ENCODE measurements around the gene TNFSF10.
"Not testable (repeated sequence)": the region's sequence is repeated elsewhere in the genome, so short reads cannot be mapped to it uniquely, and the experiment has no call there.

Gene TNFSF10

DNA sequence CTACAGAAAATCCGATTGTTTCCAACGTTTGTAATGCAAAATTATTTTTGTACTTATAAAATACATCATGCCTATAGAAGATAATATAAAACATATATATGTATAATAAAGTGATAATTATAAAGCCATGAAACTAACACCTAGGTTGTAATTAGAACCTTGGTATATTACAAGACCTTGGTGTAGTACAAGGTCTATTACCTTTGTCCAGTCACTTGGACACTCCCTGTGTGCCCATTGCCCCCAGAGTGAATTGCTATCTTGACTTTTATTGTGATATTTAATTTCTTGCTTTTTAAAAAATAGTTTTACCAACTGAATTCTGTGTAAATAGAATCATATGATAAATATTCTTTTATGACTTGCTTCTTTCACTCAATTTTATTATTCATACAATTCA, 20.7 kb upstream of the TNFSF10 start:
- DNase-seq (ENCODE audit: low read depth) = no peak

- no peak for DNase-seq (ENCODE audit: low read depth)
Measured at GRCh38 chr3:172543419-172543818, 20.2 kb upstream of the TNFSF10 start.

GRCh38 chr3:172542999-172543398, 19.8 kb upstream of the TNFSF10 start:
- no peak for DNase-seq (ENCODE audit: low read depth)

GRCh38 chr3:172541945-172542488, 18.8 kb upstream of the TNFSF10 start:
- no peak for DNase-seq (ENCODE audit: low read depth)

- no peak for DNase-seq (ENCODE audit: low read depth)
Measured at GRCh38 chr3:172540049-172540448, 16.8 kb upstream of the TNFSF10 start.

DNA sequence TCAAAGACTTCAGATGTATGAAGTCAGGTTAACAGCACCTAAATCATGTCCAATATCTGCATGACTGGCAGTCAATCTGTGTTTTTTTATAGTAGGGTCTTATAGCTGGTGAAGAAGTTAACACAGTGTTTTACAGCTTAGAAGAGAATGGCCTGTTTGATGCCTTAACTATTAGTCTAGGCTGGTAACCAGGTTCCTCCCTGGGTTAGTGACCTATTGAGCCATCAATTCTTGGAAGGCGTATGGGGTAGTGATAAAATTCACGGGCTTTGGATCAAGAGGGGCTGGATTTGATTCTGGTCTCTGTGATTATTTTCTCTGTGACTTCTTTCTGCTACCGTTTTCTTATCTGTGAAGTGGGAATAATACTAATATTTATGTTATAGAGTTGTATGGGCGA, 16.0 kb upstream of the TNFSF10 start:
- DNase-seq (ENCODE audit: low read depth) = no peak

DNA sequence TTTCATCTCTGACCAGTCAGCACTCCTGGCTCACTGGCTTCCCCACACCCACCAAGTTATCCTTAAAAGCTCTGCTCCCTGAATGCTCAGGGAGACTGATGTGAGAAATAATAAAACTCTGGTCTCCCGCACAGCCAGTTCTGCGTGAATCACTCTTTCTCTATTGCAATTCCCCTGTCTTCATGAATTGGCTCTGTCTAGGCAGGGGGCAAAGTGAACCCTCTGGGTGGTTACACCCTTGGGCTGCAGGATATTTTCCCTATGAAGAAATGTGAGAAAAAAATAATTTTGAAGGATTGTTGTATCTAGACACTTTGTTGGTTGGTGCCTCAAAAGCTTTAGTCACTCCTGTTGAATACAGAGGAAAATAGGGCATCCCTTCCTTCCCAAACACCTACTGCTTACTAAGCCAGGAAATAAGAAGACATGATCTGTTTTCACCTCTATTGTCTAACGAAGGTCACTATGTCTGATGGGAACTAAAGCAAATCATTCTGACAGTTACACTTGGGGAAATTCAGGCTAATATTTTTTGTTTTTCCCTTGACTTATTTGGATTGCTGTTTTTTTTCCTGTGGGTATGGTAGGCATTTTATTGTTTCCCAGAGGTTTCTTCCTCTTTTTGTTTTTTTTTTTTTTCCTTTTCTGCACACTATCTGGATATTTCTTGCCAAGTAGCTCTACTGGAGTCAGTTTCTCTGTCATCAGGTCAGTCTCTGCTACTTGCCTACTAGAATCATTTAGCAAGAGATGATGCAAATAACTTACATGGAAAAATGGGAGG, 15.3 kb upstream of the TNFSF10 start:
- no peak for DNase-seq (ENCODE audit: low read depth)

GRCh38 chr3:172537507-172538158, 14.4 kb upstream of the TNFSF10 start:
- DNase-seq (ENCODE audit: low read depth) = no peak

GRCh38 chr3:172536993-172537419, 13.8 kb upstream of the TNFSF10 start:
- DNase-seq (ENCODE audit: low read depth) = no peak

- DNase-seq (ENCODE audit: low read depth) = no peak
Measured at GRCh38 chr3:172536505-172536904, 13.3 kb upstream of the TNFSF10 start.

GRCh38 chr3:172530566-172530965, 7.3 kb upstream of the TNFSF10 start:
- DNase-seq (ENCODE audit: low read depth) = no peak

DNA sequence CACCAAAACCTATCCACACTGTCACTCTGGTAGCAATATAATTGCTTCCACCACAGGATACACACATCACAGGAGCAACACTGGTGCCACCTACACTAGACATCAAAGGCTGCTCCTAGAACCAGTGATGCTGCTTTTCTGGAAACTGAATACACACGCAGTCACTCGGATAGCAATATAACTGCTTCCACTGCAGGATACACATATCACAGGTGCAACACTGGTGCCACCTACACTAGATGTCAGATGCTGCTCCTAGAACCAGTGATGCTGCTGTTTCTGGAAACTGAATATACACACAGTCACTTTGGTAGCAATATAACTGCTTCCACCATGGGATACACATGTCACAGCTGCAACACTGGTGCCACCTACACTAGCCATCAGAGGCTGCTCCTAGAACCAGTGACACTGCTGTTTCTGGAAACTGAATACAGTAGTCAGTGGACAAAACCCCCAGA, 6.9 kb upstream of the TNFSF10 start:
- no peak for DNase-seq (ENCODE audit: low read depth)

DNA sequence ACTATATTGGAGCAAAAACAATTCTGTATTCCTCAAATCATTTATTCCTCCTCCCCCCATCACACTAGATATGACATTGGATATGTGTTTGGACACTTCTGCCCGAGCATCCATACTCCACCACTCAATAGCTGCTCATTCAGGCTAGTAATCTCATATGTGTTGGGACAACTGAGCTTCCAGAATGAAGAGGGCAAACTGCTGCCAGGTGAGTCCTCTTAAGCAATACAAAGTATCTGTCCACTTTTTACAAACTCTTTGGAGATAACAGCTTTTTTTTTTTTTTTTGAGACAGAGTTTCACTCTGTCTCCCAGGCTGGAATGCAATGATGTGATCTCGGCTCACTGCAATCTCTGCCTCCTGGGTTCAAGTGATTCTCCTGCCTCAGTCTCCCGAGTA, 5.4 kb upstream of the TNFSF10 start:
- no peak for DNase-seq (ENCODE audit: low read depth)

DNA sequence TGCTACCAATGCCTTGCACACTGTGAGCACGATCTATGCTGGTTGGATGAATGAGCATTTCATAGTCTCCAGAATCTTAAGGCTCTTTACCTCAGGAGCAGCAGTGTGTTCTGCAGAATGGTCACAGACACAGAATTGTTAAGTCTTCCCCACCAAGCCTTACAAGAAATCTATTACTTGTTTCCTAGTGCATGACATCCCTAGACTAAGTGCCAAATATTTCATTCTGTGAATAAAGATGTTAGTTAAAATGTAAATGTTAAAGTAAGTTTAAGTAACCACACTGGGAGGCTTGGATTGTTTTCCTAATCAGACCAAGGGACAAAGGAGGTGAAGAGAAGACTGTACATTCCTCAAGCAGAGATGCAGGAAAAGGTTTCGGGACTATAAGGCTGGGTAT, 4.1 kb upstream of the TNFSF10 start:
- no peak for DNase-seq (ENCODE audit: low read depth)

- DNase-seq (ENCODE audit: low read depth) = no peak
Measured at GRCh38 chr3:172525116-172525613, 1.9 kb upstream of the TNFSF10 start.

- DNase-seq (ENCODE audit: low read depth) = no peak
Measured at GRCh38 chr3:172524611-172525010, 1.4 kb upstream of the TNFSF10 start.

- DNase-seq (ENCODE audit: low read depth) = not testable (repeated sequence)
Measured at GRCh38 chr3:172521837-172522726, 1.1 kb downstream of the TNFSF10 start.

DNA sequence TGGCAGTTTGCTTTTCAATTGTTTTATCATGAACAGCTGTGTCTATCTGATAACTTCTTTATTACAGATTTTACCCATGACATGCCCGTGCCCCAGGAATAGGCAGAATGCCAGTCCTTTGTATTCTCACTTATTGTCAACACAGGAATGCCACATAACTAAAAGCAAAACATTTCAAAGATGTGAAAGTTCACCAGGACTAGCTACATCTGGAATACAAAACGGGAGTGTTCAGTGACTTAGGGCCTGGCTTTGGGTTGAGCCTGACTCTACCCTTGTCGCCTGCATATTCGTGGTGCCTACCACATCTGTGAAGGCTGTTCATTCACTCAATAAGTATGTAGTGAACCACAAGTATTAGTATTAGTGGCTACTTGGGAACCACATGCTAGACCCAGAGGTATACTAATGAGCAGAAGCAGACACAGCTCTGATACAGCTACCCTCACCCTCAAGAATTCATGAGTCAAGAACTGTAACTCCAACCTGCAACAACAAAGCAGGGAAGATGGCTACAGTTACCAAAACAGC, 2.9 kb downstream of the TNFSF10 start:
- DNase-seq (ENCODE audit: low read depth) = no peak

DNA sequence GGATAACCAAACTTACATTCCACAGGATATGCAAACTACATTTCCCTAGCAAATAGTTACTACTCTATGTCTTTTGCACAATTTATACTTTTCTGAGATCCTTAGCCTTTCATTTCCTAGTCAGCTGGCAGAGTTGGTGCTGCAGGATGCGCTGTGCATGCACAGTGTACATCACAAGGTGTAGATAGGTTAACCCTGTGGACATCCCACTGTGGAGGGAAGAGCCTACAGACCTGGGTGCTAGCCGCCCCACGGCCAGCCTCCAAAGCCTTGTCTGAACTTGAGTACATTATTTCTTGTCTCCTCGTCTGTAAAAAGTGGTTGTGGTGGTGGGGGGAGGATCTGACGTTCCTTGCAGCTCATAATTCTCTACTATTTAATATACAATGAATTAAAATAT, 3.5 kb downstream of the TNFSF10 start:
- no peak for DNase-seq (ENCODE audit: low read depth)

GRCh38 chr3:172518929-172519640, 4.1 kb downstream of the TNFSF10 start:
- no peak for DNase-seq (ENCODE audit: low read depth)

DNA sequence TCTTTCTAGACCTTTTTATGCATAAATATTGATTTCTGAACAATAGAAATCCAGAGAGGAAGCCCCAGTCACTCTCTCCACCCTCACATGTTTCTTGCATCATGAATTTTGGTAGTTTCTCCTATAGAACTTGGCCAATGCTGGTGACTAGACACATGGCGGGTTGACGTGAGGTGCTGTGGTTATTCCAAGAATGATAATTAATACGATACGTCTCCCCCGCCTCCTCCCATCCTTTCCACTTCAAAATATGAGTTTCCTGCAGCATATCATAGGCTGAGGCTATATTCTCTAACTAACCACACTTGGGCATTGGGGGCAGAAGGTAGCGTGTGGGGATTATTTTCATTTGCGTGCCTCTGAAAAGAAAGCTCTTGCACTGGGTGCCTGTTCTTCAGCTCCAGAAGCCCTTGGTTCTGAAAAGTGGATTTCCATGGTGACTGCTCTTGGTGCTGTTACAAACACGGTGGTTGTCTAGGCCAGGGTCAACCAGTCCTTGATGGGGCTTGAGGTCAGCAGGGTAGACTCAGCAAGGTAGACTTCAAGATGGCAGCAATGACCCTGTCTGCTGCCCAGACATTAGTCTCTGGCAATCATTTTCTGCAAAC, 5.3 kb downstream of the TNFSF10 start:
- no peak for DNase-seq (ENCODE audit: low read depth)
